DMS 273 (cell line): Measurements from ENCODE around the gene KIF5A.
"Not testable (repeated sequence)": the region's sequence is repeated elsewhere in the genome, so short reads cannot be mapped to it uniquely, and the experiment has no call there.

Source experiments
- DNase-seq: peaks from one replicate; lab custom pipeline; 2025; ENCODE audit not compliant: unreplicated experiment; lab: John Stamatoyannopoulos, UW

The KIF5A gene

DNA sequence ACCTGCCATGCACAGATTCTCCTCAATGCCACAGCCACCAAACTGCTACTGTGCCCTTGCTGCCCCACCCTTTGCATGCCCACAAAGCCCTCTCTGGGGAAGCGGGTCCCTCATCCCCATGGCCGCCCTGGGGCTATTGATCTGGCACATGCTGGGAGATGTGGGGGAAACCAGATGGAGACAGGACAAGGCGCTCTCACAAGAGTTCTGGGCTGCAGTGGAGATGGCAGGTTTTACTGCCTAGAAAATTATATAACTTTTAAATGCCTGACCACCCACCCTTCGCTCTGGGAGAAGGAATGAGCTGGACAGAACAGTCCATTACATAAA, 30.6 kb downstream of the KIF5A start:
- DNase-seq, result no peak

DNA sequence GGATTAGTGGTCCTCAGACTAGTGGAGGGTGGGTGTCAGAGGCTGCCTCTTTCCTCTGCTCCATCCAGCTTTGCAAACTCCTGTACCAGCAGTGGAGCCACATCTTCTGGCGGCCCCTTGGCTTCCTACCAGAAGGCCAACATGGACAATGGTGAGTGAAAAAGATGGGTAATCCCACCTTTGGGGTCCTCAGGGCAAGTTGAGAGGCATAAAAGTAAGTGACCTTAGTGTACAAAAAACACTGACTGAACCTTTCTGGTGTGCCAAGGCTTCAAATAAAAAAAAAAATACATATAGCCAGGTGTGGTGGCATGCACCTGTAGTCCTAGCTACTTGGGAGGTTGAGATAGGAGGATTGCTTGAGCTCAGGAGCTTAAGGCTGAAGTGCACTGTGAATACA, 32.0 kb downstream of the KIF5A start:
- DNase-seq, result no peak

DNA sequence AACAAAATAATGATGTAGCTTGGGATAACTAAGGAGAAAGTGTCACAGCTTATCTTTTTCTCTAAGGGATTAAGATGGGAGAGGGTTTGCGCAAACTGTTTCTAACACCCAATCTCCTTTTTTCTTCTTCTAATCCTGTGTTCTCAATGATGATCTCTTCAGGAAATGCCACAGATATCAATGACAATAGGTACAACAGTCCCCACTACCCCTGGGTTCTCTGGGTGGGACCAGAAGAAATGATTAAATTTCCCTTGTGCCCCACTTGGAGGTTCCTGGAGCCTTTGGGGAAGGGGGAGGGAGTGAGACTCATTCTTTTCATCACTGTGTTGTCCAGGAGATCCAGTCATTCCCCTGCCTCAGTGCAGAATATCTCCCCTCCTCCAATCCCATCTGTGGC, 32.6 kb downstream of the KIF5A start:
- DNase-seq, result no peak

DNA sequence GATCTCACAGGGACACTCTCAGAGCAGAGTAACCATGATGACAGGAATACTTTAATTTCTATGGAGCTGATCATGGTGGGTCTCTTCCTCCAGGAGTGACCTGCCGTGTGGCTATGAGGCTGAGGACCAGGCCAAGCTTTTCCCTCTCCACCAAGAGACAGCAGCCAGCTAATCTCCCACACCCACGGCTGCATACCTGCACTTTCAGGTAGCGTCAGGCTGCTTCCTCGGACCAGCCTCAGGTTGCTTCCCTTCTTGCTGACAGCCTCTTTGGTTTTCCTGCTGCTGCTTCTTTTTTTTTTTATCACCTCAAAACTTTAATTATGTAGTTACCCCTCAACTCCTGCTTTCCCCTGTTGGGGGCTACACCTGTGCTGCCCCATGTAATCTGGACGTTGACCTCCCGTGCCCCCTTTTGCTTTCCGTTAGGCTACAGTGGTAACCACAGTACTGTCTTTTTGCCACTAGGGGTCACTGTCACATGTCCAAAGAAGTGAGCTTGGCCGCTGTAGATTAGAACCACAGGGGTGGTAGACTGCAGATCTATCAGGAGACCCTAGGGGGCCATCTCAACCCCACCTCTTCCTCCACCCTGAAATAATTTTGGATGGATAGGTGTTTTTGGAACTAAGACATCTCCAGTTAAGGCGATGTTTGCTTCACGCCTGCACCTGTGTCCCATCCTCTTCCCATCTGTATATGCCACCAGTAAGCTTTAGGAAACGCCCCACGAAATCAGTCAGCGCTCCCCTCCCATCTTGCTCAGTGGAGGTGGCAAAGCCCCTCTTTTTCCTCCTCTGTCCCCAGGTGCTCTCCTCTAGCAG, 33.4 kb downstream of the KIF5A start:
- DNase-seq, result peak; percentile 88

DNA sequence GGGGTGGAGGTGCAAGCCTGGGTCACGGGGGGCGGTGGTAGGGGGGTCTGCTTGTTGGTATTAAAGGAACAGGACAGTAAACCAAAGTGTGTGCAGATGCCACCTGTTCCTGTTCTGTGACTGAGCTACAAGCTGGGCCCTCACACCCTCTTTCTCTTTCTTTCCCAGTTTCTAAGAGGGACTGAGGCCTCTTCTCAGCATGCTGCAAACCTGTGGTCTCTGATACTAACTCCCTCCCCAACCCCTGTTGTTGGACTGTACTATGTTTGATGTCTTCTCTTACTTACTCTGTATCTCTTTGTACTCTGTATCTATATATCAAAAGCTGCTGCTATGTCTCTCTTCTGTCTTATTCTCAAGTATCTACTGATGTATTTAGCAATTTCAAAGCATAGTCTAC, 34.2 kb downstream of the KIF5A start:
- no peak for DNase-seq

DNA sequence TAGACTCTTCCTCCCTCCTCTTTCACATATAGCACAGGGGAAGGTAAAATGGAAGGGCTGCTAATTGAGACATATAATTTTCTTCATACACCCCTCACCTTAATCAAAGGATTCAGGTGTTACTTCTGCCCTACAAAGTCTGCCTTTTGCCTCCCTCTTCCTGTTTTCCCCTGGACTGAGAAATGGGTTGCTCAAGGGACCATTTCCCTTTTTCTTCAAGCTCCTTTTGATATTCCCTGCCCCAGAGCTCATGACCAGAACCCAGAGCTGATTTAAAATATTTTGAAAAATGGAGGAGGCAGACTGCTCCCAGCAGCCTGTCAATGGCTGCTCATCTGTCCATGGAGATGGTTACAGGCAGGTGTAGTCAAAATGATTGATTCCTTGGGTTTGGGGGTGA, 34.8 kb downstream of the KIF5A start:
- no peak for DNase-seq

DNA sequence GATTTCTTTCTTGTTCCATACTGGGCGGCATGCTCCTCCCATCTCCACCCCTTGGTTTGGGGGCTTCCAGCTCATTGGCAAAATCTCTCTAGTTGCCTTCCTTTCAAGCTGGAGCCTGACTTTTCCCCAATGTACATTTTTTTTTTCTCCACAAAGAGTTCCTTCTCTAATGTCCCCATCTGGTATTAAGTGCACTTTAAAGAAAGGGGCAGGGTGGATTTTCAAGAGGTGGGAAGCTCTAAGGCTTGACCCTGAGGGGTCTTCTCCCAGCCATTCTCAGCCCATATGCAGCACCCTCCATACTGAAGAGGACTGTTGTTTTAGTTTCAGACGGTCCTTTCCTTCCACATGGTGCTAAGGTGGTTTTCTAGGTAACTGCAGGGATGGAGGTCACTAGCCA, 35.3 kb downstream of the KIF5A start:
- DNase-seq, result no peak

DNA sequence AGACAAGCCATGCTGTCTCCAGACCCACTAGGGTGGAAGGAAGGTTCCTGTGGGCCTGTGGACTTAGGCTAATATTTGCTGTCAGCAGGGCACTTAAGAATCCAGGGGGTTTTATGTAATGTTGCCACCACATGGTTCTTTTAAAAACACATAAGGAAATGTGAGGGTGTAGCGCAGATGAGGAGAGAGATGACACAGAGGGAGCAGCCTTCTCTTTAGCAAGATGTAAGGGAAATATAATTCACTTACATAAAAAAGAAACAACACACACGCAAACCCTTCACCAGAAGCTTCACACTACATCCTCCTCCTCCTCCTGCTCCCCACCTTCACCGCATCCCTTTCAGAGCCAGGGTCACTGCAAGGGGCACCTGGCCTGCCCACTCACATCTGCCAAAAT, 36.3 kb downstream of the KIF5A start:
- DNase-seq, result no peak

DNA sequence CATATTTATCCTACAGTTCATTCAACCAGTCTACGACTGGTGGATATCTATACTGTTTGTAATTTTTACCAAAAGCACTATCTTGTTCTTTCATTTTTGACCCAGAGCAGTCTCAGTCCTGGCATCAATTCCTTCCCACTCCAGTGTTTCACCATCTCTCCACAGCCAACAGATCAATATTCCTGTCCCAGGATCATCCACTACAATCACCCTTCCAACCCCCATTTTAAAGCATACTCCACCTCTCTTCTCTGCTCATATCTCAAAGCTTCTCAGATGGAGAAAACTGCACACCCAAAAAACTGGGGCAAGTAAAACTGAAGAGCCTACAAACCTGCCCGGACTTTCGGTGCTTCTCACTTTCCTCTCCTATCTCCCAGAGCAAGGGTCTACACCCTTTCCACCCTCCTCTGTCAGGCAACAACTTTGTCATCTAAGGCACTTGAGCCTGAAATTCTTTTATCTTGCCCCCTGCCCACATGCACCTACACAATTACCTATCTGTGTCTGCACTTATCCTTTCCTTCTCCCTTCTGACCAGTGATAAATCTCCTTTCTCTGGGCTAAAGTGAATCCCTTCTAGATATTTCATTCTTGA, 37.1 kb downstream of the KIF5A start:
- no peak for DNase-seq

DNA sequence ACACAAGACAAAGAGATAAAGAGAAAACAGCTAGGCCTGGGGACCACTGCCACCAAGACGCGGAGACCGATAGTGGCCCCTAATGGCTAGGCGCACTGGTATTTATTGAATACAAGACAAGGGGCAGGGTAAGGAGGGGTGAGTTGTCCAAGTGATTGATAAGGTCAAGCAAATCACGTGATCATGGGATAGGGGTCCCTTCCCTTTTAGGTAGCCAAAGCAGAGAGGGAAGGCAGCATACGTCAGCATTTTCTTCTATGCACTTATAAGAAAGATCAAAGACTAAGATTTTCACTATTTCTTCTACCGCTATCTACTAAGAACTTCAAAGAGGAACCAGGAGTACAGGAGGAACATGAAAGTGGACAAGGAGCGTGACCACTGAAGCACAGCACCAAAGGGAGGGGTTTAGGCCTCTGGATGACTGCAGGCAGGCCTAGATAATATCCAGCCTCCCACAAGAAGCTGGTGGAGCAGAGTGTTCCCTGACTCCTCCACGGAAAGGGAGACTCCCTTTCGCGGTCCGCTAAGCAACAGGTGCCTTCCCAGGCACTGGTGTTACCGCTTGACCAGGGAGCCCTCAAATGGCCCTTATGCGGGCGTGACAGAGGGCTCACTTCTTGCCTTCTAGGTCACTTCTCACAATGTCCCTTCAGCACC, 39.2 kb downstream of the KIF5A start:
- DNase-seq, result not testable (repeated sequence)

DNA sequence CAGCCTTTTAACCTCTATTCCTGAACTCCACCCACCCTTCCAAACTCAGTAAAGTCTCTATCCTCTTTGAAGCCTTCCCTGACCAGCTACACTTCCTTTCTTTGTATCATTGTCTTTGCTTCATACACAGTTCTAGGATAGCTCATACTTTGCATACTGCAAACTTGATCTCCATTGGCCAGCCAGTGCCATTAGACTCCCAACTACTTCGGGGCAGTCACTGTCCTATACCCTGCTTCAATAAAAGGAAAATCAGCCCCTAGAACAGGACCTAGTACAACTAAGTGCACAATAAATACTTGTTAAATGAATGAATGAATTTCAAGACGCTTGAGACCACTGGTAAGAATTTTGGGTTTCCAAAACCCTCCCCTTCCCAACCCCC, 40.6 kb downstream of the KIF5A start:
- no peak for DNase-seq

DNA sequence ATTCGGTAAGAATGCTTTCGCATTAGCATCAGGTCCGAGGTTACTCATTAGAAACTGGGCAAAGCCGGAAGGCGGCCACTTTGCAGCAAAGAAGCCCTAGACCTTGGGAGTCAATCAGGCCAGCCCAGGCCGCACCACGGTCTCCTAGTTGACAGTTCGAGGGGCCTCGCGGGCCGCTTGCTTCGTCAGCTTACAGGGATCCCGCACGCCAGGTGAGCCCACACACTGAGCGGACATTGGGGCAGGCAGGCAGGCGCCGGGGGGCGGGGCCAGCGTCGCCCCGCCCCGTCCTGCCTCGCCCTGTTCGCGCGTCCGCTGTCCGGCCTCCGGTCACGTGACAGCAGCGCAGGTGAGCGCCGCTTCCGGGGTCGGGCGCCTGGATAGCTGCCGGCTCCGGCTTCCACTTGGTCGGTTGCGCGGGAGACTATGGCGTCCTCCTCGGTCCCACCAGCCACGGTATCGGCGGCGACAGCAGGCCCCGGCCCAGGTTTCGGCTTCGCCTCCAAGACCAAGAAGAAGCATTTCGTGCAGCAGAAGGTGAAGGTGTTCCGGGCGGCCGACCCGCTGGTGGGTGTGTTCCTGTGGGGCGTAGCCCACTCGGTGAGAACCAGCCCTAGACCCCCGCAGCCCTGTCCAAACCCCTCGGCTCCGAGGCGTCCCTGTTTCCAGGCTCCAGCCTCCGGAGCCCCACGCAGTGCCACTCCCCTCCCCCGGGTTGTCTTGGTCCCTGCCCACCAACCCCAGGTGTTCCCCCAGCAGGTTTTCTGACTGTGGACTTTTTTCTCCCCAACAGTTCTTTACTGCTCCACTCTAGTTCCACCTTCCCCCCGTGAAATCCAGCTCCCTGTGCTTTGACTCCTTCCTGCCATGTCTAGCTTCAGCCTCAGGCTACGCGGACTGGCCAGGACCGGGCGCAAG, 41.3 kb downstream of the KIF5A start, which contains the start of gene PIP4K2C:
TSS of gene PIP4K2C (plus strand) at position 329 of the 918 bp plus-strand sequence. CDS start at position 427, 98 bp downstream.
- peak; percentile 80 for DNase-seq

DNA sequence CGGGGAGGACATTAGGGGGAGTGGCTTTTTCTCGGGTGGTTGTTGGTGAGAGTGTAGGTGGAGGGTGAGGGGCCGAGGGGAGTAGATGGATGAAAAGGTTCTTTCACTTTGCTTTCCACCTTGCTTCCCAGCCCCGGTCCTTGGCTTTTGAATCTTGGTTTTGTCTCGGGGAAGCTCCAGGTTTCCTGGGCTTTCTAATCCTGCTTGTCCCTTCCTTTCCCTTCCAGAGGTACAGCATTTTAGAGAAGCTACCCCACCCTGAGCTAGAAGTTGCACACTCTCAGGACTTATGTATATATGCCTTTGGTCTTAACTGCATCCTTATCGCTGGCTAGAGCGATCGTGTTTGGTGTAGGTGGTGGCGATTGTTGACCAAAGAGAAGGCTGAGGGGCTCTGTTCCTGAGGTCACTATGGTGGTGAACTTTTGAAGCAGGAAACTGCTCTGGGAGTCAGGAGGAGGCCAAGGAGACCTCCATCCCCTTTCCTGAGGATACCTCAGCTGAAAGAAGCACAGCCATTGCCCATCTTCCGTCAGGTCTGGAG, 42.0 kb downstream of the KIF5A start:
- DNase-seq, result no peak

DNA sequence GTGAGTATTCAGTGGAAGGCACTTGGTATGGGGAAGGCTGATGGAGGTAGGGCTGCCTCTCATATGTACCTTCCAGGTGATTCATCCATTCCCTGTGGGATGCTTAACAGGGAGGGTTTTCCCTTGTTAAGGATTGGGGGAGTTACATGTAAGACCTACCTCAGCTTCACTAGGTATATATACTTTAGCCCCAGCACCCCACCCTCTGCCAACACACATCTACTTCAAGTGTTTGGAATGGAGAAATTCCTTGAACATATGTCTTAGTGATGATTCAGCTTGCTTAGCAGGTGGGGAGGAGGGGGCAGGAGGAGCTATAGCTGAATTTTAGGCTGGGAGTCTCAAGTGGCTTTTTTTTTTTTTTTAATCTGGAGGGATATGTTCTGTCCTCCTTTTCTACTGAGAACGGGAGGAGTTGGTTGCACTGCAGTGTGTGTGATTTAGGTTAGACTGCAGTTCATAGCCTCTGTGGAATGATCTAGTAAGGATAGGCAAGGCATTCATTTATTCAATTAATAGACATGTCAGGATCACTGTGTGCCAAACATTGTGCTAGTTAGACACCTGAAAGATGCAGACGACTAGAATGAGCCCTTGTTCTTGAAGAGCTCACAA, 42.8 kb downstream of the KIF5A start:
- DNase-seq, result peak; percentile 11

DNA sequence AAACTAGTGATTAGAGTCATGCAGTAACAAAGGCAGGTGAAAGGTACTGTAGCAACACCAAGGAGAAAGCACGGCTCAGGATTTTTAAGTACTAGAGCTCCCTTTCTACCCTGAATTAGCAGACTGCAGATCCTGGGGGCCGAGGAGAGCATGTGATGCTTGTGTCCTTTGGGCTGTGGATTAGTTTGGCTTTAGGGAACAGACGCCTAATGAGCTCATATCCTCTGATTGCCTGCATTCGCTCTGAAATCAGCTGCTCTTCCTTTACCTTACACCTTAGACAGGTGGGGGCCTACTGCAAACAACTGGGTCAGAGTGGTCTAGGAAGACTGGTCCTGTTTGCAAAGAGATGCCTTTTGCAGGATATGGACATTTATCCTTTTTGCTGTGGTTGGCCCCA, 43.3 kb downstream of the KIF5A start:
- no peak for DNase-seq

DNA sequence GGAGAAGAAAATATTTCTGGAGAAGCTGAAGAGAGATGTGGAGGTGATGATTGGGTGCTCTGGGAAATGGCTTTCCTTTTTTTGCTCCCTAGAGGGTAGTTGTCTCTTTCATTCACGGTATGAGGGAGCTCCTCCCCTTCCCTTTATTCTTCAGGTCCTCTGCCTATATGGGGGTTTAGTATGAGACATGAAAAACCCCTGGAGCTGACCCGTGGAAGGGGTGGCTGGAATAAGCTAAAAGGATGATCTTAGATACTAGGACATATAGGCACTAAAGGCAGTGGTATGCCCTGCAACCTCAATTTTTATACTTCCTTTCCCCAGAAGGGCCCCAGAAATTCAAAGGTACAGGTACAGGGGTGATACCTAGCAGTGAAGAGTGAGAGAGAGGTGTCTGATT, 50.6 kb downstream of the KIF5A start:
- DNase-seq, result no peak

DNA sequence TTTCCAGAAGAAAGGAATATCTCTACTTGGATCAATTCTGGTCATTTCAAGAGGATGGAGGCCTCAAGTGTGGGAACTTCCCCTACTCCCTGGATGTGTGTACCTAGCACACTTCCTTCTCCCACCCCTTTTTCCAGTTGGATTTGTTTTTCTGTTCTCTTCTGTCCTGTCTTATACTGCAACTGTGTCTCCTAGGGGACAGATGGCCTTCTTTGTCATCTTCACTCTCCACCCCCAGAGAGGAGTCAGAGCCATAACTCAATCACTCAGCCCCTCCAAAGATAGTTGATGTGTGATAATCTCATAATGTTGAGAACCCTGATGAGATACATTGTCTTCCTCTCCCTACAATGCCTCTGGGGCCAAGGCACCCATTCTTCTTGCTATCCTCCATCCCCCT, 52.7 kb downstream of the KIF5A start:
- no peak for DNase-seq

DNA sequence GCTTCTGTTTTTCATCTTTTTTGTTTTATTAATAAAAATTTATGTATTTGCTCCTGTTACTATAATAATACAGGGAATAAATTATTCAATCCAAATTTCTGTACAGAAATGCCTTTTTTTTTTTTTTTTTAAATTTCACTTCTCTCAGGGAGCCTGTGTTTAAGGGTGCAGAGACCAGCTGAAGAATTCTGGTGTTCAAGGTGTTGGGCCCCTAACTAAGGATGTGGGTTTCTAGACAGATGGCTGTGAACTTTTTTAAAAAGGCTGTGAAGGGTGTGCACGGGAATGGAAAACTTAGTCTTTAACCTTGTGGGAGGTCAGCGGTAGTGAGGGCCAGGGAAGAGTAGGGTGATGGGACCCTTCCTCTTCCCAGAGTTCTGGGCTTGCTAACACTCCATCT, 53.5 kb downstream of the KIF5A start:
- no peak for DNase-seq

DNA sequence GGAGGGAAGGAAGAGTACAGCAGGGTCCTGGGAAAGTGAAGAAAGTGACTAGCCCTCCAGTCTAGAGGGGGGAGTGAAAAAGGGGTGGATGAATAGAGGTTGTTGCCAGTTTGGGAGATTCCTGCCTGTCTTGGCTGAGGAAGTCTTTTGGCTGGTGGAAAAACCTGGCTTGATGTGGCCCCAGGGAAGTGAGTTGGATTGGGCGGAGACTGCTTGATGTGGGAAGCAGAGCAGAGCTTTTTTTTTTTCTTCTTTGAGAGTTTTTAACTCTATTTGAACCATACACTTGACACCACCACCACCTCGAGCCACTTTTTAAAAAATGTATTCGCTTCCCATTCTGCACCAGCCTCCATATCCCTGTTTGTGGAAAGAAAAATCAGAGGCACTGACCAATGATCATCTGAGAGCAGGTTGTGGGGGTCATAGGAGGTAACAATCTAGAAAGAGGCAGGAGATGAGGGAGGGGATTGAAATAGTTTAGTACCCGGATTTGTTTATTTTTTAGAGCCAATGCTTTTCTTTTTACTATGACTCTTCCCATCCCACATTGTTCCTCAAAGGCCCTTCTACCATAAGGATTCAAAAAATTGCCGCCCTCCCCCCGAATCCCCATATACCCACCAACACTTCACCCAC, 54.1 kb downstream of the KIF5A start:
- DNase-seq, result peak; percentile 44

DNA sequence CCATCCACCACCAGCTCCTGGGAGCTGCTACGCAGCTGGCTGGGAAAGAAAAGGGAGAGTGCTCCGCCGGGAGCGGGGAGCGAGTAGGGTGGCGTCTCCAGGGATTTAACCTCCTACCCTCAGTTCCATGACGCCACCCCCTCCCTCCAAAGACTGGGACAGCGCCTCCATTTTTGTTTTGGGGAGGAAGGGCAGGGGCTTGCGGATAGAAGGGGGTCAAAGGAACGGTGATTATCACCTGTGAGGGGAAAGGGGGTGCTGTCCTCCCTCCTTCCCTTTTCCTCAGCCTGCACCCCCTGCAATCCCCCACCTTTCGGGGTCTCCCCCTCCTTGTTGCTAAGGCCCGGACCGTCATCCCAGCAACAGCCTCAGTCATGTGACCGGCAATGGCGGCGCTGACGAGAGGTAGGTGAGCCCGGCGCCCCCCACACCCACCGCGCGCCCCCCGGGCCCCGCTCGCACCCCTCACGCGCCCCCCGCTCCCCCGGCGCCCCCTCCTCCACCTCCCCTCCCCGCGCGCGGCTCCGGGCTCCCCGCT, 54.7 kb downstream of the KIF5A start, which contains the start of gene DTX3:
TSS of gene DTX3 (plus strand) at position 371 of the 538 bp plus-strand sequence. CDS start 1,694 bp downstream, outside the sequence.
- peak; percentile 48 for DNase-seq
